ENCODE results near the gene CLIP1.

CLIP1 gene

GRCh38 chr12:122298071-122298748, 124.3 kb downstream of the CLIP1 start:
- Histone ChIP-seq H3K4me1 (ENCODE audit: control insufficient read depth, insufficient read depth, low read length, poor library complexity, severe bottlenecking) (no peaks in the 10 kb centered on the region), H3K36me3 (ENCODE audit: control insufficient read depth, insufficient read depth, low read length) (peaks cover 12% of the 10 kb centered on the region), H3K27ac (ENCODE audit: insufficient read depth, low read length, poor library complexity, severe bottlenecking) (no peak overlapping the region), H3K4me3 (ENCODE audit: insufficient read depth, low read depth, low read length, poor library complexity, severe bottlenecking) (no peak overlapping the region), H3K27me3 (replicated peaks; ENCODE audit: control insufficient read depth, insufficient read depth, low read length, poor library complexity, severe bottlenecking) (no peaks in the 10 kb centered on the region), H3K9me3 (ENCODE audit: control insufficient read depth, low read length) (no peaks in the 10 kb centered on the region)
- DNase-seq: no peak

- Histone ChIP-seq H3K36me3 (ENCODE audit: control insufficient read depth, insufficient read depth, low read length) (peaks cover 12% of the 10 kb centered on the region), H3K27ac (ENCODE audit: insufficient read depth, low read length, poor library complexity, severe bottlenecking) (no peak overlapping the region), H3K4me3 (ENCODE audit: insufficient read depth, low read depth, low read length, poor library complexity, severe bottlenecking) (no peak overlapping the region), H3K4me1 (ENCODE audit: control insufficient read depth, insufficient read depth, low read length, poor library complexity, severe bottlenecking) (no peaks in the 10 kb centered on the region), H3K9me3 (ENCODE audit: control insufficient read depth, low read length) (no peaks in the 10 kb centered on the region), H3K27me3 (replicated peaks; ENCODE audit: control insufficient read depth, insufficient read depth, low read length, poor library complexity, severe bottlenecking) (no peaks in the 10 kb centered on the region)
- DNase-seq: no peak
These were observed 125.0 kb downstream of the CLIP1 start for GRCh38 chr12:122297494-122297893.

- DNase-seq: no peak
- H3K4me3 ChIP-seq (ENCODE audit: insufficient read depth, low read depth, low read length, poor library complexity, severe bottlenecking): no peak overlapping the region
- no peak overlapping the region for H3K27ac ChIP-seq (ENCODE audit: insufficient read depth, low read length, poor library complexity, severe bottlenecking)
- no peaks in the 10 kb centered on the region for H3K9me3 ChIP-seq (ENCODE audit: control insufficient read depth, low read length)
- H3K27me3 ChIP-seq (replicated peaks; ENCODE audit: control insufficient read depth, insufficient read depth, low read length, poor library complexity, severe bottlenecking): no peaks in the 10 kb centered on the region
- H3K4me1 ChIP-seq (ENCODE audit: control insufficient read depth, insufficient read depth, low read length, poor library complexity, severe bottlenecking): no peaks in the 10 kb centered on the region
- H3K36me3 ChIP-seq (ENCODE audit: control insufficient read depth, insufficient read depth, low read length): peaks cover 12% of the 10 kb centered on the region
These were observed 126.6 kb downstream of the CLIP1 start for GRCh38 chr12:122295877-122296276.

- no peaks in the 10 kb centered on the region for H3K4me1 ChIP-seq (ENCODE audit: control insufficient read depth, insufficient read depth, low read length, poor library complexity, severe bottlenecking)
- no peaks in the 10 kb centered on the region for H3K9me3 ChIP-seq (ENCODE audit: control insufficient read depth, low read length)
- no peak for DNase-seq
- H3K36me3 ChIP-seq (ENCODE audit: control insufficient read depth, insufficient read depth, low read length): peaks cover 5% of the 10 kb centered on the region
- H3K4me3 ChIP-seq (ENCODE audit: insufficient read depth, low read depth, low read length, poor library complexity, severe bottlenecking): no peak overlapping the region
- H3K27ac ChIP-seq (ENCODE audit: insufficient read depth, low read length, poor library complexity, severe bottlenecking): no peak overlapping the region
- H3K27me3 ChIP-seq (replicated peaks; ENCODE audit: control insufficient read depth, insufficient read depth, low read length, poor library complexity, severe bottlenecking): no peaks in the 10 kb centered on the region
These were observed 129.4 kb downstream of the CLIP1 start for GRCh38 chr12:122293081-122293480.

- Histone ChIP-seq H3K27ac (ENCODE audit: insufficient read depth, low read length, poor library complexity, severe bottlenecking) (no peak overlapping the region), H3K27me3 (replicated peaks; ENCODE audit: control insufficient read depth, insufficient read depth, low read length, poor library complexity, severe bottlenecking) (no peaks in the 10 kb centered on the region), H3K36me3 (ENCODE audit: control insufficient read depth, insufficient read depth, low read length) (no peaks in the 10 kb centered on the region), H3K4me1 (ENCODE audit: control insufficient read depth, insufficient read depth, low read length, poor library complexity, severe bottlenecking) (no peaks in the 10 kb centered on the region), H3K4me3 (ENCODE audit: insufficient read depth, low read depth, low read length, poor library complexity, severe bottlenecking) (no peak overlapping the region), H3K9me3 (ENCODE audit: control insufficient read depth, low read length) (no peaks in the 10 kb centered on the region)
- DNase-seq: no peak
These were observed 131.0 kb downstream of the CLIP1 start for GRCh38 chr12:122291431-122291830.

GRCh38 chr12:122283680-122284079, 138.8 kb downstream of the CLIP1 start:
- Histone ChIP-seq H3K9me3 (ENCODE audit: control insufficient read depth, low read length) (no peaks in the 10 kb centered on the region), H3K36me3 (ENCODE audit: control insufficient read depth, insufficient read depth, low read length) (peaks cover 2% of the 10 kb centered on the region), H3K4me1 (ENCODE audit: control insufficient read depth, insufficient read depth, low read length, poor library complexity, severe bottlenecking) (no peaks in the 10 kb centered on the region), H3K27me3 (replicated peaks; ENCODE audit: control insufficient read depth, insufficient read depth, low read length, poor library complexity, severe bottlenecking) (no peaks in the 10 kb centered on the region), H3K27ac (ENCODE audit: insufficient read depth, low read length, poor library complexity, severe bottlenecking) (no peak overlapping the region), H3K4me3 (ENCODE audit: insufficient read depth, low read depth, low read length, poor library complexity, severe bottlenecking) (no peak overlapping the region)
- no peak for DNase-seq

GRCh38 chr12:122282061-122282460, 140.4 kb downstream of the CLIP1 start:
- Histone ChIP-seq H3K4me3 (ENCODE audit: insufficient read depth, low read depth, low read length, poor library complexity, severe bottlenecking) (no peak overlapping the region), H3K4me1 (ENCODE audit: control insufficient read depth, insufficient read depth, low read length, poor library complexity, severe bottlenecking) (no peaks in the 10 kb centered on the region), H3K36me3 (ENCODE audit: control insufficient read depth, insufficient read depth, low read length) (peaks cover 13% of the 10 kb centered on the region), H3K27ac (ENCODE audit: insufficient read depth, low read length, poor library complexity, severe bottlenecking) (no peak overlapping the region), H3K9me3 (ENCODE audit: control insufficient read depth, low read length) (no peaks in the 10 kb centered on the region), H3K27me3 (replicated peaks; ENCODE audit: control insufficient read depth, insufficient read depth, low read length, poor library complexity, severe bottlenecking) (no peaks in the 10 kb centered on the region)
- no peak for DNase-seq

- no peak for DNase-seq
- Histone ChIP-seq H3K36me3 (ENCODE audit: control insufficient read depth, insufficient read depth, low read length) (peaks cover 24% of the 10 kb centered on the region), H3K9me3 (ENCODE audit: control insufficient read depth, low read length) (no peaks in the 10 kb centered on the region), H3K4me3 (ENCODE audit: insufficient read depth, low read depth, low read length, poor library complexity, severe bottlenecking) (no peak overlapping the region), H3K4me1 (ENCODE audit: control insufficient read depth, insufficient read depth, low read length, poor library complexity, severe bottlenecking) (no peaks in the 10 kb centered on the region), H3K27ac (ENCODE audit: insufficient read depth, low read length, poor library complexity, severe bottlenecking) (no peak overlapping the region), H3K27me3 (replicated peaks; ENCODE audit: control insufficient read depth, insufficient read depth, low read length, poor library complexity, severe bottlenecking) (no peaks in the 10 kb centered on the region)
These were observed 146.2 kb downstream of the CLIP1 start for GRCh38 chr12:122276242-122276641.

GRCh38 chr12:122275459-122275858, 147.0 kb downstream of the CLIP1 start:
- DNase-seq: no peak
- Histone ChIP-seq H3K27ac (ENCODE audit: insufficient read depth, low read length, poor library complexity, severe bottlenecking) (no peak overlapping the region), H3K27me3 (replicated peaks; ENCODE audit: control insufficient read depth, insufficient read depth, low read length, poor library complexity, severe bottlenecking) (no peaks in the 10 kb centered on the region), H3K36me3 (ENCODE audit: control insufficient read depth, insufficient read depth, low read length) (peaks cover 24% of the 10 kb centered on the region), H3K4me1 (ENCODE audit: control insufficient read depth, insufficient read depth, low read length, poor library complexity, severe bottlenecking) (no peaks in the 10 kb centered on the region), H3K9me3 (ENCODE audit: control insufficient read depth, low read length) (no peaks in the 10 kb centered on the region), H3K4me3 (ENCODE audit: insufficient read depth, low read depth, low read length, poor library complexity, severe bottlenecking) (no peak overlapping the region)

- Histone ChIP-seq H3K27me3 (replicated peaks; ENCODE audit: control insufficient read depth, insufficient read depth, low read length, poor library complexity, severe bottlenecking) (no peaks in the 10 kb centered on the region), H3K27ac (ENCODE audit: insufficient read depth, low read length, poor library complexity, severe bottlenecking) (peak within 1 kb of the TSS; percentile 96), H3K4me3 (ENCODE audit: insufficient read depth, low read depth, low read length, poor library complexity, severe bottlenecking) (peak within 1 kb of the TSS; percentile 81), H3K36me3 (ENCODE audit: control insufficient read depth, insufficient read depth, low read length) (peaks cover 12% of the 10 kb centered on the region), H3K4me1 (ENCODE audit: control insufficient read depth, insufficient read depth, low read length, poor library complexity, severe bottlenecking) (peaks cover 6% of the 10 kb centered on the region), H3K9me3 (ENCODE audit: control insufficient read depth, low read length) (no peaks in the 10 kb centered on the region)
- peak; percentile 86 to 91 (median 87) for DNase-seq
These were observed 156.1 kb downstream of the CLIP1 start, which contains the start of gene VPS33A for GRCh38 chr12:122266230-122266901. Gene VPS33A (minus strand): TSS chr12:122266494. CDS start chr12:122266408, 86 bp downstream.

All from effector memory CD4-positive, alpha-beta T cell (primary cell).